GM12872 (cell line): ENCODE data around the gene KRTAP5-6.

Experiments
- TF ChIP-seq, protein P1 (sequence below): IDR thresholded peaks from 3 replicates; pipeline ENCODE4 v1.5.1; 2011; ENCODE audit warnings: low read depth, mild to moderate bottlenecking, low read length, moderate library complexity; ENCODE audit not compliant: insufficient read depth

The KRTAP5-6 gene

DNA sequence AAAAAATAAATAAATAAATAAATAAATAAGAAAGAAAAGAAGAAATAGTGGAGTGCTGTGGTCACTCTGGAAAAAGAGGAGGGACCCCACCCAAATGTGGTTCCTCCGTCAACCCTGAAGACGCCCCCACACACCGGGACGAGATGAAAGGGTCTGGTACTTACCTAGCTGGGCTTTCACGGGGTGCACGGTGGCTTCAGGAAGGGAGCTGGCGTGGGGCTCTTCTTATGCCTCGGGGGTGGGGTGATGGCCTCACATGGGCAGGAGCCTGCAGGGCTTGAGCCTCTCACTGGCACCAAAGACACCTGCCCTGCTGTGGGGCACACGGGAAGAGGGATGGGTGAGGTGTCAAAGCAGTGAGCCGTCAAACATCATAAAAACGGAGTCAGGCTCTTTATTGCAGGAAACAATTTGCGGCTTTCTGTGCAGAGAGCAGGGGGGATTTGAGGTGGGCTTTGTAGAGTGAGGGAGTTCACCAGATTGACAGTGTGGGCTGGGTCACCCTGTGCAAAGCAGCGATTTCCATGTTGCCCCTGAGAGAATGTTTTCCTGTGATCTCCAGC, 28.0 kb upstream of the KRTAP5-6 start:
- TF ChIP-seq, protein P1, sequence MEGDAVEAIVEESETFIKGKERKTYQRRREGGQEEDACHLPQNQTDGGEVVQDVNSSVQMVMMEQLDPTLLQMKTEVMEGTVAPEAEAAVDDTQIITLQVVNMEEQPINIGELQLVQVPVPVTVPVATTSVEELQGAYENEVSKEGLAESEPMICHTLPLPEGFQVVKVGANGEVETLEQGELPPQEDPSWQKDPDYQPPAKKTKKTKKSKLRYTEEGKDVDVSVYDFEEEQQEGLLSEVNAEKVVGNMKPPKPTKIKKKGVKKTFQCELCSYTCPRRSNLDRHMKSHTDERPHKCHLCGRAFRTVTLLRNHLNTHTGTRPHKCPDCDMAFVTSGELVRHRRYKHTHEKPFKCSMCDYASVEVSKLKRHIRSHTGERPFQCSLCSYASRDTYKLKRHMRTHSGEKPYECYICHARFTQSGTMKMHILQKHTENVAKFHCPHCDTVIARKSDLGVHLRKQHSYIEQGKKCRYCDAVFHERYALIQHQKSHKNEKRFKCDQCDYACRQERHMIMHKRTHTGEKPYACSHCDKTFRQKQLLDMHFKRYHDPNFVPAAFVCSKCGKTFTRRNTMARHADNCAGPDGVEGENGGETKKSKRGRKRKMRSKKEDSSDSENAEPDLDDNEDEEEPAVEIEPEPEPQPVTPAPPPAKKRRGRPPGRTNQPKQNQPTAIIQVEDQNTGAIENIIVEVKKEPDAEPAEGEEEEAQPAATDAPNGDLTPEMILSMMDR = no peak

DNA sequence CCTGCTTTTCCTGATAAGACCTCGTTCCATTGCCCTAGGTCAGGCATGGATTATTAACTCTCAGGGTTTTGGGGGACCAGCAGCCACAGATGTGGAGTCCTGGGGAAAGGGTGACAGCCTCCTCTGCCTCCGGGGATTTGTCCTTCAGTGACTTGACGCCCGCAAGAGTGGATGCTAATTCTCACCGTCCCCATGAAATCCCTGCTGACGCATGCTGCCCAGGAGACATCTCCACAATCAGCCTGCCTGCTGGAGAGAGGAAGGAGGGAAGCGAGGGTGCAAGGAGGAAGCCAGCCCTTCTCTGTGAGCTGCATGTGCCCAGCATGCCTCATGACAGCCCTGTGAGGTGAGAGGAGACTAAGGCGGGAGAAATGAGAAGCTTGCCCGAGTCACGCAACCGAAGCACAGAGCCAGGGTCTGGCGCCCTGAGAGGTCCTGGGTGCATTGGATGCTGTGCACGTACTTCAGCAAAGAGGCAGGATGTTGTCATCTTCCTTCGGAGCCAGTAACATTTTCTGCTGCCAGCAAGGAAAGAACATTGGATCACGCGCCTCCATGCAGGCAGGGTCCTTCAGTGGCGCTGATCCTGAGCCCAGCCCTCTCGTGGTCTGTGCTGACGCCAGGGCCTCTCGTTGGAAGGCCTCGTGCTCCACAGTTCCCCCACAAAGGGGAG, 27.3 kb upstream of the KRTAP5-6 start:
- TF ChIP-seq, protein P1 = no peak

DNA sequence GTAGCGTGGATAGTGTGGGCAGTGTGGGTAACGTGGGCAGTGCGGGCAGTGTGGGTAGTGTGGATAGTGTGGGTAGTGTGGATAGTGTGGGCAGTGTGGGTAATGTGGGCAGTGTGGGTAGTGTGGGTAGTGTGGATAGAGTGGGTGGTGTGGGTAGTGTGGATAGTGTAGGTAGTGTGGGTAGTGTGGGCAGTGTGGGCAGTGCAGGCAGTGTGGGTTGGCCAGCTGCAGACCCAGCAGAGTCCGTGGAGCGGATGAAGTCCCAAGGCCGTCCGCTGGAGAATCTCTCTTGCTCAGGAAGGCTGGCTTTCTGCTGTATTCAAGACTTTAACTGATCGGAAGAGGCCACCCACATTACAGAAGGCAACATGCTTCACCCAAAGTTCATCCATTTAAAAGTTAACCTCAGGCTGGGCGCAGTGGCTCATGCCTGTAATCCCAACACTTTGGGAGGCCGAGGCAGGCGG, 26.1 kb upstream of the KRTAP5-6 start:
- TF ChIP-seq, protein P1 = no peak

DNA sequence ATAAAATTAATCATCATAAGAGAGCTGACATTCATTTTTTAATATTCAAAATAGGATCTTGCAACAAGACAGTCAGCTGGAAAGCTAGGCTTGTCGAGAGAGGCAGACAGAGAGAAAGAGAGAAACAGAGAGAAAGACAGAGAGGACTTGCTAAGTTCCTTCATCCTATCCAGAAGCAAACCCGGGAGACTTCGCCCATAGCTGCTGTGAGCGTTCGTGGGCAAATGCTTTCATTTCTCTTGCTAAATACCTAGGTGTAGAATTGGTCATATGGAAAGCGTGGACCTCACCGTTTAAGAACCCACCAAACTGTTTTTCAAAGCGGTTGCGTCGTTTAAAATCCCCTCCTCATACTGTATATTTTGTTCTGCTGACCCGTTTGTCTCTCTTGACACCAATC, 25.3 kb upstream of the KRTAP5-6 start:
- TF ChIP-seq, protein P1 = no peak

DNA sequence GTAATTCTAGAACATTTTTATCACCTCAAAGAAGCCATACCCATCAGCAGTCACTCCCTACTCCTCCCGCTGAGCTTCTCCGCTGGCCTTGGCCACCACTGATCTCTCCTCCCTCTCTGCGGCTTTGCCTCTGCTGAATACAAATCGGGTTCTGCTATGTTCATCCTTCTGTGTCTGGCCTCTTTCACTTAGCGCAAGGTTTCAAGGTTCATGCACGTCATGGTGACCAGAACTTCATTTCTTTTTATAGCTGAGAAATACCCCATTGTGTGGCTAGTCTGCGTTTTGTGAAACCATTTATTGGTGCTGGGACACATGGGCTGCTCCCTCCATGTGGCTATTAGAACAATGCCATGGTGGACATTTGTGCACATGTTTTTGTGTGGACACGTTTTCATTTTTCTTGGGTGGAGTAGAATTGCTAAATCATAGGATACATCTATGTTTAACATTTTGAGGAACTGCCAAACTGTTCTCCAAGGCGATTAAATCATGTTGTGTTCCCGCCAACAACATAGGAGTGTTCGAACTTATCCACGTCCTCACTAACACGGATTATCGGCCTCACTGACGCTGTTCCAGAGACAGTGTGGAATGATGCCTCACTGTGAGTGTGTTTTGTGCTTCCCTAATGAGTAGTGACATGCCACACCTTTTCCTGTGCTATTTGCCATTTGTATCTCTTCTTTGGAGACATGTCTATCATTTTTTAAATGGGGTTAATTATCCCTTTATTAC, 24.2 kb upstream of the KRTAP5-6 start:
- TF ChIP-seq, protein P1 = no peak

DNA sequence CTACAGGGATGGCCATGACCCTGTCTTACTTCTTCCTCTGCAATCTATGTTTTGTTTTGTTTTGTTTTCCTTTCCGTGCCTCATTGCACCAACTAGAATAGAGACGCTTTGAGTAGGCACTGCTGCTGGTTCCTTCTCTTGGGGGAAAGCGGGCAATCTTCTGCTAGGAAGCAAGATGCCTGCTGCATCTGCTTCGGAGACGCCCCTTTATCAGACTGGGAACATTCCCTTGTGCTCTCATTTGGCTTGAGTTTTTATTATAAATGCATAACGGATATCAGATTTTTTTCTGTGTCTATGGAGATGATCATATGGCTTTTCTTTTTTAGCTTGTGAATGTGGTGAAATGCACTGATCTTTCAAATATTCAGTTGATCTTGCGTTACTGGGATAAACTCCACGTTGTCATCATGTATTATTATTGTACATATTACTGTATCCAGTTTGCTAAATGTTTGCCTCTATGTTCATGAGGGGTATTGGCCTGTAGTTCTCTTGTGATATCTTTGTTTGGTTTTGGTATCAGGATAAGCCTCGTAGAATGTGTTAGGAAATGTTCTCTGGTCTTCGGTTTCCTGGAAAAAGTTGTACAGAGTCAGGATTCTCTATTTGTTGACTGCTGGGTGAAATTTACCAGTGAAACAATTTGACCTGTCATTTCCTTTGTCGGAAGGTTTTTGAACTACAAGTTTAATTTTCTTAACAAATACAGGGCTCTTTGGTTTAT, 23.4 kb upstream of the KRTAP5-6 start:
- TF ChIP-seq, protein P1 = no peak
